ENCODE data around the gene ZNF169. TPM values are rescaled to one million over a fixed set of nuclear protein-coding genes. Genes with fewer than 3 reads are reported as not detected.
"Not testable (repeated sequence)": the region's sequence is repeated elsewhere in the genome, so short reads cannot be mapped to it uniquely, and the experiment has no call there.

Gene ZNF169
- total and polyA plus RNA-seq, 2 experiments from 2014 or later: 3.1 to 7.9 TPM

DNA sequence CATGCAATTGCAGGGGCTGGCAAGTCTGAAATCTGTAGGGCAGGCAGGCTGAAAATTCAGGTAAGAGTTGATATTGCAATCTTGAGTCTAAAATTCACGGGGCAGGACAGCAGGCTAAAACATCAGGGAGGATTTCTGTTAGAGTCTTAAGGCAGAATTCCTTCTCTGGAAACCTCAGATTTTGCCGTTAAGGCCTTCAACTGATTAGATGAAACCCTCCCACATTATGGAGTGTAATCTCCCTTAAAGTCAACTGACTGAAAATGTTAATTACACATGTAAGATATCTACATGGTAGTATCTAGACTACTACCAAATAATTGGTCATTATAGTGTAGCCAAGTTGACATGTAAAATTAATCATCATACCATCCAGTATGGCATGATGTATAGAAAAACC lies 3.1 kb upstream of the ZNF169 start (continued):
- TF ChIP-seq, protein P1, sequence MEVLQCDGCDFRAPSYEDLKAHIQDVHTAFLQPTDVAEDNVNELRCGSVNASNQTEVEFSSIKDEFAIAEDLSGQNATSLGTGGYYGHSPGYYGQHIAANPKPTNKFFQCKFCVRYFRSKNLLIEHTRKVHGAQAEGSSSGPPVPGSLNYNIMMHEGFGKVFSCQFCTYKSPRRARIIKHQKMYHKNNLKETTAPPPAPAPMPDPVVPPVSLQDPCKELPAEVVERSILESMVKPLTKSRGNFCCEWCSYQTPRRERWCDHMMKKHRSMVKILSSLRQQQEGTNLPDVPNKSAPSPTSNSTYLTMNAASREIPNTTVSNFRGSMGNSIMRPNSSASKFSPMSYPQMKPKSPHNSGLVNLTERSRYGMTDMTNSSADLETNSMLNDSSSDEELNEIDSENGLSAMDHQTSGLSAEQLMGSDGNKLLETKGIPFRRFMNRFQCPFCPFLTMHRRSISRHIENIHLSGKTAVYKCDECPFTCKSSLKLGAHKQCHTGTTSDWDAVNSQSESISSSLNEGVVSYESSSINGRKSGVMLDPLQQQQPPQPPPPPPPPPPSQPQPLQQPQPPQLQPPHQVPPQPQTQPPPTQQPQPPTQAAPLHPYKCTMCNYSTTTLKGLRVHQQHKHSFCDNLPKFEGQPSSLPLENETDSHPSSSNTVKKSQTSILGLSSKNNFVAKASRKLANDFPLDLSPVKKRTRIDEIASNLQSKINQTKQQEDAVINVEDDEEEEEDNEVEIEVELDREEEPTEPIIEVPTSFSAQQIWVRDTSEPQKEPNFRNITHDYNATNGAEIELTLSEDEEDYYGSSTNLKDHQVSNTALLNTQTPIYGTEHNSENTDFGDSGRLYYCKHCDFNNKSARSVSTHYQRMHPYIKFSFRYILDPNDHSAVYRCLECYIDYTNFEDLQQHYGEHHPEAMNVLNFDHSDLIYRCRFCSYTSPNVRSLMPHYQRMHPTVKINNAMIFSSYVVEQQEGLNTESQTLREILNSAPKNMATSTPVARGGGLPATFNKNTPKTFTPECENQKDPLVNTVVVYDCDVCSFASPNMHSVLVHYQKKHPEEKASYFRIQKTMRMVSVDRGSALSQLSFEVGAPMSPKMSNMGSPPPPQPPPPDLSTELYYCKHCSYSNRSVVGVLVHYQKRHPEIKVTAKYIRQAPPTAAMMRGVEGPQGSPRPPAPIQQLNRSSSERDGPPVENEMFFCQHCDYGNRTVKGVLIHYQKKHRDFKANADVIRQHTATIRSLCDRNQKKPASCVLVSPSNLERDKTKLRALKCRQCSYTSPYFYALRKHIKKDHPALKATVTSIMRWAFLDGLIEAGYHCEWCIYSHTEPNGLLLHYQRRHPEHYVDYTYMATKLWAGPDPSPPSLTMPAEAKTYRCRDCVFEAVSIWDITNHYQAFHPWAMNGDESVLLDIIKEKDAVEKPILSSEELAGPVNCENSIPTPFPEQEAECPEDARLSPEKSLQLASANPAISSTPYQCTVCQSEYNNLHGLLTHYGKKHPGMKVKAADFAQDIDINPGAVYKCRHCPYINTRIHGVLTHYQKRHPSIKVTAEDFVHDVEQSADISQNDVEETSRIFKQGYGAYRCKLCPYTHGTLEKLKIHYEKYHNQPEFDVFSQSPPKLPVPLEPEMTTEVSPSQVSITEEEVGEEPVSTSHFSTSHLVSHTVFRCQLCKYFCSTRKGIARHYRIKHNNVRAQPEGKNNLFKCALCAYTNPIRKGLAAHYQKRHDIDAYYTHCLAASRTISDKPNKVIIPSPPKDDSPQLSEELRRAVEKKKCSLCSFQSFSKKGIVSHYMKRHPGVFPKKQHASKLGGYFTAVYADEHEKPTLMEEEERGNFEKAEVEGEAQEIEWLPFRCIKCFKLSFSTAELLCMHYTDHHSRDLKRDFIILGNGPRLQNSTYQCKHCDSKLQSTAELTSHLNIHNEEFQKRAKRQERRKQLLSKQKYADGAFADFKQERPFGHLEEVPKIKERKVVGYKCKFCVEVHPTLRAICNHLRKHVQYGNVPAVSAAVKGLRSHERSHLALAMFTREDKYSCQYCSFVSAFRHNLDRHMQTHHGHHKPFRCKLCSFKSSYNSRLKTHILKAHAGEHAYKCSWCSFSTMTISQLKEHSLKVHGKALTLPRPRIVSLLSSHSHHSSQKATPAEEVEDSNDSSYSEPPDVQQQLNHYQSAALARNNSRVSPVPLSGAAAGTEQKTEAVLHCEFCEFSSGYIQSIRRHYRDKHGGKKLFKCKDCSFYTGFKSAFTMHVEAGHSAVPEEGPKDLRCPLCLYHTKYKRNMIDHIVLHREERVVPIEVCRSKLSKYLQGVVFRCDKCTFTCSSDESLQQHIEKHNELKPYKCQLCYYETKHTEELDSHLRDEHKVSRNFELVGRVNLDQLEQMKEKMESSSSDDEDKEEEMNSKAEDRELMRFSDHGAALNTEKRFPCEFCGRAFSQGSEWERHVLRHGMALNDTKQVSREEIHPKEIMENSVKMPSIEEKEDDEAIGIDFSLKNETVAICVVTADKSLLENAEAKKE (CRISPR knock-in tag; IDR thresholded peaks at IDR 0.05): no peak
- TF ChIP-seq, protein P2, sequence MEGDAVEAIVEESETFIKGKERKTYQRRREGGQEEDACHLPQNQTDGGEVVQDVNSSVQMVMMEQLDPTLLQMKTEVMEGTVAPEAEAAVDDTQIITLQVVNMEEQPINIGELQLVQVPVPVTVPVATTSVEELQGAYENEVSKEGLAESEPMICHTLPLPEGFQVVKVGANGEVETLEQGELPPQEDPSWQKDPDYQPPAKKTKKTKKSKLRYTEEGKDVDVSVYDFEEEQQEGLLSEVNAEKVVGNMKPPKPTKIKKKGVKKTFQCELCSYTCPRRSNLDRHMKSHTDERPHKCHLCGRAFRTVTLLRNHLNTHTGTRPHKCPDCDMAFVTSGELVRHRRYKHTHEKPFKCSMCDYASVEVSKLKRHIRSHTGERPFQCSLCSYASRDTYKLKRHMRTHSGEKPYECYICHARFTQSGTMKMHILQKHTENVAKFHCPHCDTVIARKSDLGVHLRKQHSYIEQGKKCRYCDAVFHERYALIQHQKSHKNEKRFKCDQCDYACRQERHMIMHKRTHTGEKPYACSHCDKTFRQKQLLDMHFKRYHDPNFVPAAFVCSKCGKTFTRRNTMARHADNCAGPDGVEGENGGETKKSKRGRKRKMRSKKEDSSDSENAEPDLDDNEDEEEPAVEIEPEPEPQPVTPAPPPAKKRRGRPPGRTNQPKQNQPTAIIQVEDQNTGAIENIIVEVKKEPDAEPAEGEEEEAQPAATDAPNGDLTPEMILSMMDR (conservative IDR thresholded peaks at IDR 0.05; ENCODE audit: low read depth in 2 of 2): no peak
- TF ChIP-seq CREB1 (CRISPR knock-in tag; IDR thresholded peaks at IDR 0.05; ENCODE audit: low read depth): no peak
- no peak for TF ChIP-seq STAT1 (IDR thresholded peaks at IDR 0.05; ENCODE audit: unreplicated experiment)
- TF ChIP-seq EZH2 (IDR thresholded peaks at IDR 0.05; ENCODE audit: low read depth, unreplicated experiment): no peak

DNA sequence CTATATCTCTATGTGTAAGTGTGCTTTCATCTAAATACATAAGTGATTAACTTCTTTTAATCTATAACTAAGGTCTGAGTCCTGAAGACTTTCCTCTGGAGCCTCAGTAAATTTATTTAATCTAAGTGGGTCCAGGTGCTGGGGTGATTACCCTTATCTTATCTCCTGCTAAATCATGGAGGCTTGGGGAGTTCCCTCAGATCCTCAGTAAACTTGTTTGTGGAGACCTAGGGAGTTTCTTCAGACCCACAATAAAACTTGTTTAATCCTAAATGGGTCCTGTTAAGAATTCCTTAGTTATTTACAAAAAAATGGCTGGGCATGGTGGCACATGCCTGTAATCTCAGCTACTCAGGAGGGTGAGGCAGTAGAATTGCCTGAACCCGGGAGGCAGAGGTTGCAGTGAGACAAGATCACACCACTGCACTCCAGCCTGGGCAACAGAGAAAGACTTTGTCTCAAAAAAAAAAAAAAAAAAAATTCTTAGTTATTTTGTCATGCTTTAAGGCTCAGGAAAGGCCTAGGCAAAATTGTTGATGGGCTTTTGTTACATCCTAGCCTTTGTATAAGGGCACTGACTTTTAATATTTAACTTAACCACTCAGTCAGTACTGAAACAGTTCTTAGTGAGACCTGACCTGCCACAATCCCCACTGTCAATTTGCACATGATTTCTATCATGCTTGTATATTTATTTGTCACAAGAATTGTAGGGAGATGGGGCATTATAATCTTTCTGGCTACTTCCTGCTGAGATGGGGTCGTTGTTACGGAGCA lies 6.7 kb downstream of the ZNF169 start:
- ATAC-seq; H4K20me1 ChIP-seq (replicated peaks; ENCODE audit: insufficient read depth); H3K4me3 Mint-ChIP-seq; H3K27me3 Mint-ChIP-seq (ENCODE audit: insufficient read depth, low read depth, poor library complexity); H3K4me1 ChIP-seq (ENCODE audit: insufficient read depth); DNase-seq (ENCODE audit: low spot score); H2AFZ ChIP-seq; H3K4me3 ChIP-seq; H3F3A ChIP-seq (replicated peaks; ENCODE audit: low read depth); H3K4me1 Mint-ChIP-seq; H3K27ac ChIP-seq (ENCODE audit: low read depth); H3K9me2 ChIP-seq (ENCODE audit: insufficient read depth); H3K27ac Mint-ChIP-seq; H3K4me2 ChIP-seq; H3K27me3 ChIP-seq (ENCODE audit: insufficient read depth): not testable (repeated sequence)
- H3K36me3 Mint-ChIP-seq (ENCODE audit: low read depth): peaks cover 57% of the 10 kb centered on the region
- peaks cover 39% of the 10 kb centered on the region for H3K9me3 Mint-ChIP-seq
- Histone ChIP-seq H3K79me2 (replicated peaks; ENCODE audit: insufficient read depth) (peaks cover 54% of the 10 kb centered on the region), H3K36me3 (ENCODE audit: insufficient read depth) (peaks cover 17% of the 10 kb centered on the region; the same call in 1 of the 2 replicates)
